ENCODE results near the gene TRIO. TPM values are rescaled to one million over a fixed set of nuclear protein-coding genes. Genes with fewer than 3 reads are reported as not detected.

TRIO gene
- total RNA-seq, 1 donor from 2014 or later, result 223 TPM

- H3K27ac Mint-ChIP-seq, result no peak overlapping the region
- H3K27me3 Mint-ChIP-seq, result no peaks in the 10 kb centered on the region
- H3K4me3 Mint-ChIP-seq, result no peak overlapping the region
- CTCF ChIA-PET, result no interaction called here
- TF ChIP-seq CTCF (IDR thresholded peaks at IDR 0.05), result no peak
- no peaks in the 10 kb centered on the region for H3K4me1 Mint-ChIP-seq
- H3K9me3 Mint-ChIP-seq, result no peaks in the 10 kb centered on the region
- POLR2A ChIA-PET, result no interaction called here
- peaks cover 92% of the 10 kb centered on the region for H3K36me3 Mint-ChIP-seq (ENCODE audit: low read depth)
- intact Hi-C loops (cut with micrococcal nuclease), result no loop called here
- no peak for DNase-seq
- no peak for ATAC-seq (ENCODE audit: low read depth)
Observed at GRCh38 chr5:14482085-14482484, 338.9 kb downstream of the TRIO start.

GRCh38 chr5:14483504-14484157 is 340.5 kb downstream of the TRIO start:
- no peaks in the 10 kb centered on the region for H3K9me3 Mint-ChIP-seq
- H3K27me3 Mint-ChIP-seq, result no peaks in the 10 kb centered on the region
- no peaks in the 10 kb centered on the region for H3K4me1 Mint-ChIP-seq
- peaks cover 85% of the 10 kb centered on the region for H3K36me3 Mint-ChIP-seq (ENCODE audit: low read depth)
- ATAC-seq (ENCODE audit: low read depth), result no peak
- POLR2A ChIA-PET, result no interaction called here
- TF ChIP-seq CTCF (IDR thresholded peaks at IDR 0.05), result no peak
- H3K27ac Mint-ChIP-seq, result no peak overlapping the region
- intact Hi-C loops (cut with micrococcal nuclease), result no loop called here
- no peak for DNase-seq
- H3K4me3 Mint-ChIP-seq, result no peak overlapping the region
- CTCF ChIA-PET, result no interaction called here

GRCh38 chr5:14486486-14486885 is 343.3 kb downstream of the TRIO start:
- no peaks in the 10 kb centered on the region for H3K9me3 Mint-ChIP-seq

GRCh38 chr5:14486996-14487896 is 344.1 kb downstream of the TRIO start:
- Mint-ChIP-seq H3K9me3 (no peaks in the 10 kb centered on the region), H3K27me3 (no peaks in the 10 kb centered on the region), H3K4me3 (no peak overlapping the region), H3K4me1 (no peaks in the 10 kb centered on the region), H3K27ac (no peak overlapping the region), H3K36me3 (ENCODE audit: low read depth) (peaks cover 88% of the 10 kb centered on the region)
- CTCF ChIA-PET, result no interaction called here
- intact Hi-C loops (cut with micrococcal nuclease), result no loop called here
- TF ChIP-seq CTCF (IDR thresholded peaks at IDR 0.05), result no peak
- POLR2A ChIA-PET, result no interaction called here
- ATAC-seq (ENCODE audit: low read depth) (no peak), DNase-seq (no peak)

More at GRCh38 chr5:14486486-14486885, 343.3 kb downstream of the TRIO start:
- ChIA-PET CTCF (no interaction called here), POLR2A (no interaction called here)
- Mint-ChIP-seq H3K27ac (no peak overlapping the region), H3K4me3 (no peak overlapping the region), H3K27me3 (no peaks in the 10 kb centered on the region), H3K4me1 (no peaks in the 10 kb centered on the region), H3K36me3 (ENCODE audit: low read depth) (peaks cover 87% of the 10 kb centered on the region)
- TF ChIP-seq CTCF (IDR thresholded peaks at IDR 0.05), result no peak
- DNase-seq (no peak), ATAC-seq (ENCODE audit: low read depth) (no peak)
- intact Hi-C loops (cut with micrococcal nuclease), result no loop called here

- no peaks in the 10 kb centered on the region for H3K4me1 Mint-ChIP-seq
- DNase-seq (no peak), ATAC-seq (ENCODE audit: low read depth) (no peak)
- ChIA-PET POLR2A (no interaction called here), CTCF (no interaction called here)
- no peak overlapping the region for H3K27ac Mint-ChIP-seq
- H3K9me3 Mint-ChIP-seq, result no peaks in the 10 kb centered on the region
- H3K36me3 Mint-ChIP-seq (ENCODE audit: low read depth), result peaks cover 89% of the 10 kb centered on the region
- H3K4me3 Mint-ChIP-seq, result no peak overlapping the region
- no peaks in the 10 kb centered on the region for H3K27me3 Mint-ChIP-seq
- intact Hi-C loops (cut with micrococcal nuclease), result no loop called here
- TF ChIP-seq CTCF (IDR thresholded peaks at IDR 0.05), result no peak
Observed at GRCh38 chr5:14487897-14488570, 344.9 kb downstream of the TRIO start.
